Fibroblast of lung (primary cell): ENCODE results near the gene USP17L28.
"Not testable (repeated sequence)": the region's sequence is repeated elsewhere in the genome, so short reads cannot be mapped to it uniquely, and the experiment has no call there.

Experiments used
- EZH2 ChIP-seq: IDR thresholded peaks from 2 replicates; pipeline ENCODE4 v1.5.1; 2012; ENCODE audit warnings: low read length, control low read depth, mild to moderate bottlenecking; ENCODE audit errors: missing control alignments
- TF ChIP-seq, protein P1 (sequence below), 2 donors: IDR thresholded peaks in 1 of 2; conservative IDR thresholded peaks in 1 of 2; 1 replicate in 1 of 2; 2 replicates in 1 of 2; pipeline ENCODE4 v1.5.1; 2011 to 2012; ENCODE audit warnings: low read length in 2 of 2, control low read depth in 1 of 2, inconsistent platforms in 1 of 2, low read depth in 1 of 2, mild to moderate bottlenecking in 1 of 2

DNA sequence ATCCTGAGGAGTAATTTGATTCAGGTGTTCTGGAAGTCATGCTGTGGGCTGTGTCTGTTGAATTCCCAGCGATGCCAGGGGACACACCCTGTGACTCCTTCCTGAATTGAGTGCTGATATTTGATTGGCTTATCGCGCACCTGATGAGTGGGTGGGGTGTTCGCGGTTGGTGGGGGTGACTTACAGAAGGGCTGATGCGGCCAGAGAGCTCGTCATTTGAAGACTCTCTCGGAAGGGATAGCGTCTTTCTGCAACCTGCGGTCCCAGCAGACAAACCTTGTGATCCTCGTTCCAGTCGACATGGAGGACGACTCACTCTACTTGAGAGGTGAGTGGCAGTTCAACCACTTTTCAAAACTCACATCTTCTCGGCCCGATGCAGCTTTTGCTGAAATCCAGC, 9.6 kb upstream of the USP17L28 start, which contains the start of gene USP17L5:
- TF ChIP-seq, protein P1, sequence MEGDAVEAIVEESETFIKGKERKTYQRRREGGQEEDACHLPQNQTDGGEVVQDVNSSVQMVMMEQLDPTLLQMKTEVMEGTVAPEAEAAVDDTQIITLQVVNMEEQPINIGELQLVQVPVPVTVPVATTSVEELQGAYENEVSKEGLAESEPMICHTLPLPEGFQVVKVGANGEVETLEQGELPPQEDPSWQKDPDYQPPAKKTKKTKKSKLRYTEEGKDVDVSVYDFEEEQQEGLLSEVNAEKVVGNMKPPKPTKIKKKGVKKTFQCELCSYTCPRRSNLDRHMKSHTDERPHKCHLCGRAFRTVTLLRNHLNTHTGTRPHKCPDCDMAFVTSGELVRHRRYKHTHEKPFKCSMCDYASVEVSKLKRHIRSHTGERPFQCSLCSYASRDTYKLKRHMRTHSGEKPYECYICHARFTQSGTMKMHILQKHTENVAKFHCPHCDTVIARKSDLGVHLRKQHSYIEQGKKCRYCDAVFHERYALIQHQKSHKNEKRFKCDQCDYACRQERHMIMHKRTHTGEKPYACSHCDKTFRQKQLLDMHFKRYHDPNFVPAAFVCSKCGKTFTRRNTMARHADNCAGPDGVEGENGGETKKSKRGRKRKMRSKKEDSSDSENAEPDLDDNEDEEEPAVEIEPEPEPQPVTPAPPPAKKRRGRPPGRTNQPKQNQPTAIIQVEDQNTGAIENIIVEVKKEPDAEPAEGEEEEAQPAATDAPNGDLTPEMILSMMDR (conservative IDR thresholded peaks at IDR 0.05 in 1 of 2, IDR thresholded peaks at IDR 0.05 in 1 of 2; ENCODE audit: low read depth in 1 of 2, low read length in 2 of 2): not testable (repeated sequence)
- not testable (repeated sequence) for TF ChIP-seq EZH2
